GM12891 (cell line): ENCODE data around the gene SLC22A23.

Source experiments
- DNase-seq: peaks from one replicate; pipeline ENCODE4 v3.0.0; 2011; ENCODE audit warnings: low spot score; ENCODE audit not compliant: insufficient read length
- FAIRE-seq: peaks from 2 replicates; lab custom pipeline; 2011; peaks lifted over from hg19 to GRCh38; lab: Jason Lieb, UNC
- PAX5 ChIP-seq: IDR thresholded peaks from 2 replicates; pipeline ENCODE4 v1.6.1; 2011; ENCODE audit warnings: low read length, moderate library complexity, mild to moderate bottlenecking; ENCODE audit not compliant: insufficient read depth, severe bottlenecking
- POLR2A ChIP-seq: IDR thresholded peaks from 2 replicates; pipeline ENCODE4 v1.6.1; 2011; ENCODE audit warnings: low read depth, low read length, control low read depth
- POLR2AphosphoS5 ChIP-seq: IDR thresholded peaks from 2 replicates; pipeline ENCODE4 v1.6.1; 2011; ENCODE audit warnings: low read depth, low read length, control low read depth
- POU2F2 ChIP-seq: IDR thresholded peaks from 2 replicates; pipeline ENCODE4 v1.6.1; 2011; ENCODE audit warnings: low read depth, mild to moderate bottlenecking, control low read depth, low read length, moderate library complexity
- SPI1 ChIP-seq: IDR thresholded peaks from 2 replicates; pipeline ENCODE4 v1.6.1; 2011; ENCODE audit warnings: low read depth, low read length, control low read depth
- TAF1 ChIP-seq: IDR thresholded peaks from 2 replicates; pipeline ENCODE4 v1.6.1; 2011; ENCODE audit warnings: low read depth, low read length, control low read depth

SLC22A23 gene

GRCh38 chr6:3438190-3439167, 18.4 kb downstream of the SLC22A23 start:
- TF ChIP-seq PAX5 (no peak), POLR2A (no peak), SPI1 (no peak), POLR2AphosphoS5 (no peak), TAF1 (no peak), POU2F2 (no peak)
- FAIRE-seq (no peak), DNase-seq (no peak)

- FAIRE-seq: no peak
- DNase-seq: no peak
- TF ChIP-seq POLR2AphosphoS5: no peak
- no peak for TF ChIP-seq SPI1
- TF ChIP-seq POLR2A: no peak
- TF ChIP-seq POU2F2: no peak
- no peak for TF ChIP-seq PAX5
- TF ChIP-seq TAF1: no peak
Measured at GRCh38 chr6:3433005-3433404, 23.8 kb downstream of the SLC22A23 start.

- FAIRE-seq: no peak
- TF ChIP-seq TAF1 (no peak), SPI1 (no peak), PAX5 (no peak), POLR2AphosphoS5 (no peak), POU2F2 (no peak), POLR2A (no peak)
- no peak for DNase-seq
Measured at GRCh38 chr6:3432416-3432815, 24.4 kb downstream of the SLC22A23 start.

GRCh38 chr6:3431994-3432393, 24.9 kb downstream of the SLC22A23 start:
- FAIRE-seq (no peak), DNase-seq (no peak)
- TF ChIP-seq PAX5: no peak
- TF ChIP-seq POLR2A: no peak

GRCh38 chr6:3429211-3429610, 27.6 kb downstream of the SLC22A23 start:
- FAIRE-seq (no peak), DNase-seq (no peak)
- no peak for TF ChIP-seq POU2F2
- TF ChIP-seq SPI1: no peak
- TF ChIP-seq POLR2AphosphoS5: no peak
- no peak for TF ChIP-seq TAF1
- no peak for TF ChIP-seq PAX5
- no peak for TF ChIP-seq POLR2A

- no peak for FAIRE-seq
- no peak for DNase-seq
- TF ChIP-seq PAX5: no peak
- no peak for TF ChIP-seq POLR2AphosphoS5
- TF ChIP-seq POU2F2: no peak
- TF ChIP-seq SPI1: no peak
- no peak for TF ChIP-seq POLR2A
- no peak for TF ChIP-seq TAF1
Measured at GRCh38 chr6:3428700-3429099, 28.1 kb downstream of the SLC22A23 start.

GRCh38 chr6:3428247-3428646, 28.6 kb downstream of the SLC22A23 start:
- DNase-seq (no peak), FAIRE-seq (no peak)
- TF ChIP-seq POLR2AphosphoS5 (no peak), POLR2A (no peak), SPI1 (no peak), PAX5 (no peak), TAF1 (no peak), POU2F2 (no peak)

GRCh38 chr6:3427687-3428085, 29.2 kb downstream of the SLC22A23 start:
- no peak for FAIRE-seq
- no peak for TF ChIP-seq POLR2A
- no peak for TF ChIP-seq POU2F2
- no peak for TF ChIP-seq TAF1
- no peak for TF ChIP-seq SPI1
- no peak for TF ChIP-seq POLR2AphosphoS5
- TF ChIP-seq PAX5: no peak
- DNase-seq: no peak

- no peak for TF ChIP-seq POLR2AphosphoS5
- no peak for TF ChIP-seq TAF1
- no peak for TF ChIP-seq POLR2A
- no peak for TF ChIP-seq SPI1
- DNase-seq (no peak), FAIRE-seq (no peak)
Measured at GRCh38 chr6:3426927-3427686, 29.7 kb downstream of the SLC22A23 start.
